ENCODE results near the gene CDCA3. TPM values are rescaled to one million over a fixed set of nuclear protein-coding genes. Genes with fewer than 3 reads are reported as not detected.
A peak's percentile ranks its signal among the peaks of the same experiment; 100 is the strongest.

Gene CDCA3
- total and polyA plus RNA-seq, 2 of the 13 experiments (the other 11 are each of a cell fraction or from before 2014, with no cell fraction given) = 32.7 to 56.5 TPM

GRCh38 chr12:6828781-6829535 lies 22.1 kb downstream of the CDCA3 start (continued):
- 0 out of 2 replicates have a peak, but pooled peaks have one; percentile 19 for TF ChIP-seq ZNF276 (CRISPR knock-in tag; IDR thresholded peaks at IDR 0.05; ENCODE audit: low read depth)
- no peak for TF ChIP-seq STAT5B (CRISPR knock-in tag; IDR thresholded peaks at IDR 0.05)
- peak; percentile 87 for TF ChIP-seq ZC3H4 (CRISPR knock-in tag; IDR thresholded peaks at IDR 0.05; ENCODE audit: borderline replicate concordance)
- TF ChIP-seq MED8 (CRISPR knock-in tag; IDR thresholded peaks at IDR 0.05; ENCODE audit: insufficient replicate concordance) = peak; percentile 79
- TF ChIP-seq ZNF574 (CRISPR knock-in tag; IDR thresholded peaks at IDR 0.05) = peak; percentile 46; the same call in 1 of the 2 replicates
- TF ChIP-seq AHDC1 (CRISPR knock-in tag; IDR thresholded peaks at IDR 0.05; ENCODE audit: borderline replicate concordance) = 0 out of 2 replicates have a peak, but pooled peaks have one; percentile 55
- TF ChIP-seq TAF1 (CRISPR knock-in tag; IDR thresholded peaks at IDR 0.05) = peak; percentile 77
- no peak for TF ChIP-seq FOXP1 (IDR thresholded peaks at IDR 0.05)
- TF ChIP-seq FOXP1 (CRISPR knock-in tag; IDR thresholded peaks at IDR 0.05) = 0 out of 2 replicates have a peak, but pooled peaks have one; percentile 9
- no peak for TF ChIP-seq CCDC6 (CRISPR knock-in tag; IDR thresholded peaks at IDR 0.05)
- TF ChIP-seq NAIF1 (CRISPR knock-in tag; IDR thresholded peaks at IDR 0.05; ENCODE audit: borderline replicate concordance) = peak; percentile 17; the same call in 1 of the 2 replicates
- no peak for TF ChIP-seq NONO (IDR thresholded peaks at IDR 0.05)
- TF ChIP-seq NONO (CRISPR knock-in tag; conservative IDR thresholded peaks at IDR 0.05) = 0 out of 2 replicates have a peak, but pooled peaks have one; percentile 32
- peak; percentile 67 for TF ChIP-seq AGO1 (IDR thresholded peaks at IDR 0.05; ENCODE audit: low read depth, low read length, poor library complexity, severe bottlenecking)
- TF ChIP-seq ZNF720 (CRISPR knock-in tag; IDR thresholded peaks at IDR 0.05) = no peak
- peak; percentile 42; the same call in 1 of the 2 replicates for TF ChIP-seq ZNF768 (CRISPR knock-in tag; IDR thresholded peaks at IDR 0.05)
- TF ChIP-seq NFE2L1 (CRISPR knock-in tag; IDR thresholded peaks at IDR 0.05; ENCODE audit: borderline replicate concordance) = peak; percentile 60; the same call in 1 of the 2 replicates
- peak; percentile 72 for TF ChIP-seq HDAC1 (CRISPR knock-in tag; IDR thresholded peaks at IDR 0.05)
- TF ChIP-seq MXD4 (CRISPR knock-in tag; IDR thresholded peaks at IDR 0.05) = peak; percentile 34; the same call in 1 of the 2 replicates
- no peak for TF ChIP-seq ERF (CRISPR knock-in tag; IDR thresholded peaks at IDR 0.05)

Data from HepG2 (cell line).